ENCODE data around the gene GPA33.

The GPA33 gene

DNA sequence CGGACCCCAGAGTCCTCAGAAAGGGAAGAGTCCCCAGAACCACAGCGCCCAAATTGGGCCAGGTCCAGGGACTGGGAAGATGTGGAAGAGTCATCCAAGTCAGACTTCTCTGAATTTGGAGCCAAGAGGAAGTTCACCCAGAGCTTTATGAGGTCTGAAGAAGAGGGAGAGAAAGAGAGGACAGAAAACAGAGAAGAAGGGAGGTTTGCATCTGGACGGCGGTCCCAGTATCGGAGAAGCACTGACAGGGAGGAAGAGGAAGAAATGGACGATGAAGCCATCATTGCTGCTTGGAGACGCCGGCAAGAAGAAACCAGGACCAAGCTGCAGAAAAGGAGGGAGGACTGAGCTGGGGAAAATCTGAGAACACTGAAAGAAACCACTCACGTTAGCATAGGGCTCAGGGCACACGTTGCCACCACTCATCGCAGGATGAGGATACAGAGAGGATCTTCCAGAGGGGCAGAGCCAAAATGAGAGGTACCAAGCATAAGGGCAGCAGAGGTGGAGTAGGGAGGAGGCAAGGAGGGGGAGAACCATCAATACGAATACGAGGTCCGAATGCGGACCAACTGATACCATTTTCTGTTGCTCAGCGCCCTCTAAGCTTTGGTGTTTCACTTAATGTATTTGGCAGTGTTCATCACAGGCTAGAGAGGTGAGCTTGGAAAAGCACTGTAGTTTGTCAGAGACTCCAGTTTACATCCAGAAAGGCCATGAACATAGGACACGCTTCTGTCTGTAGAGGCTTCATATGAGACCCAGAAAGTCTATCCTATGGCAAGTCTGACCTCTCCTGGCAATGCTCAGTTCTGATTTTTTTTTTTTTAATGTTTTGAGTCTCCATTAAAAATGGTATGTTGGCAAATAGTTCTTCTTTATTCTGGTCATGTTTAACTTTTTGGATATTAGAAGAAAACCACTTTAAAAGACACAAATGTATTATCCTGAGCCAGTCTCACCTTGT lies 38.4 kb upstream of the GPA33 start:
- Histone ChIP-seq H3K27me3 (ENCODE audit: insufficient read depth, low read length) (no peaks in the 10 kb centered on the region), H3K9me2 (ENCODE audit: low read depth, low read length) (no peaks in the 10 kb centered on the region), H3K9ac (ENCODE audit: low read length) (no peak overlapping the region), H3F3A (ENCODE audit: insufficient read depth, low read length) (no peaks in the 10 kb centered on the region), H3K36me3 (ENCODE audit: insufficient read depth, low read length) (no peaks in the 10 kb centered on the region), H3K9me3 (ENCODE audit: low read length) (no peaks in the 10 kb centered on the region), H2AFZ (ENCODE audit: low read length) (no peak overlapping the region), H3K4me2 (ENCODE audit: low read length) (no peak overlapping the region), H3K4me3 (ENCODE audit: low read depth, low read length, poor library complexity, severe bottlenecking) (no peak overlapping the region), H4K20me1 (ENCODE audit: insufficient read depth, low read length) (no peaks in the 10 kb centered on the region), H3K4me1 (ENCODE audit: insufficient read depth, low read length, severe bottlenecking) (no peaks in the 10 kb centered on the region), H3K27ac (ENCODE audit: low read depth, low read length, poor library complexity, severe bottlenecking) (no peak overlapping the region), H3K79me2 (ENCODE audit: insufficient read depth, low read length) (no peaks in the 10 kb centered on the region)
- TF ChIP-seq, protein P1, sequence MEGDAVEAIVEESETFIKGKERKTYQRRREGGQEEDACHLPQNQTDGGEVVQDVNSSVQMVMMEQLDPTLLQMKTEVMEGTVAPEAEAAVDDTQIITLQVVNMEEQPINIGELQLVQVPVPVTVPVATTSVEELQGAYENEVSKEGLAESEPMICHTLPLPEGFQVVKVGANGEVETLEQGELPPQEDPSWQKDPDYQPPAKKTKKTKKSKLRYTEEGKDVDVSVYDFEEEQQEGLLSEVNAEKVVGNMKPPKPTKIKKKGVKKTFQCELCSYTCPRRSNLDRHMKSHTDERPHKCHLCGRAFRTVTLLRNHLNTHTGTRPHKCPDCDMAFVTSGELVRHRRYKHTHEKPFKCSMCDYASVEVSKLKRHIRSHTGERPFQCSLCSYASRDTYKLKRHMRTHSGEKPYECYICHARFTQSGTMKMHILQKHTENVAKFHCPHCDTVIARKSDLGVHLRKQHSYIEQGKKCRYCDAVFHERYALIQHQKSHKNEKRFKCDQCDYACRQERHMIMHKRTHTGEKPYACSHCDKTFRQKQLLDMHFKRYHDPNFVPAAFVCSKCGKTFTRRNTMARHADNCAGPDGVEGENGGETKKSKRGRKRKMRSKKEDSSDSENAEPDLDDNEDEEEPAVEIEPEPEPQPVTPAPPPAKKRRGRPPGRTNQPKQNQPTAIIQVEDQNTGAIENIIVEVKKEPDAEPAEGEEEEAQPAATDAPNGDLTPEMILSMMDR (IDR thresholded peaks at IDR 0.05; ENCODE audit: low read length): 0 out of 2 replicates have a peak, but pooled peaks have one; percentile 18
- TF ChIP-seq EZH2 (IDR thresholded peaks at IDR 0.05; ENCODE audit: borderline replicate concordance, low read length): no peak

DNA sequence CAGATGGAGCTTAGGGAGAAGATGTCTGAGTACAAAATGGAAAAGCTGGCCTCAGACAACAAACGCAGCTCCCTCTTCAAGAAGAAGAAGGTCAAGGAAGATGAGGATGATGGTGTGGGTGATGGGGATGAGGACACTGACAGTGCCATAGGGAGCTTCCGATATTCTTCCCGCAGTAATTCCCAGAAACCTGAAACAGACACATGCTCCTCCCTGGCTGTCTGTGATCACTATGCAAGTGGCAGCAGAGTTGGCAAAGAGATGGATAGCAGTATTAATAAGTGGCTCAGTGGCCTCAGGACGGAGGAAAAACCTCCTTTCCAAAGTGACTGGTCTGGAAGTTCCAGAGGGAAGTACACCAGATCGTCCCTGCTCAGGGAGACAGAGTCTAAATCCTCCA lies 37.5 kb upstream of the GPA33 start:
- H3K4me3 ChIP-seq (ENCODE audit: low read depth, low read length, poor library complexity, severe bottlenecking): no peak overlapping the region
- no peaks in the 10 kb centered on the region for H3K79me2 ChIP-seq (ENCODE audit: insufficient read depth, low read length)
- H3K9me2 ChIP-seq (ENCODE audit: low read depth, low read length): no peaks in the 10 kb centered on the region
- no peak for TF ChIP-seq EZH2 (IDR thresholded peaks at IDR 0.05; ENCODE audit: borderline replicate concordance, low read length)
- TF ChIP-seq, protein P1 (IDR thresholded peaks at IDR 0.05; ENCODE audit: low read length): no peak
- H3K9me3 ChIP-seq (ENCODE audit: low read length): no peaks in the 10 kb centered on the region
- H4K20me1 ChIP-seq (ENCODE audit: insufficient read depth, low read length): no peaks in the 10 kb centered on the region
- H3K4me1 ChIP-seq (ENCODE audit: insufficient read depth, low read length, severe bottlenecking): no peaks in the 10 kb centered on the region
- H3K9ac ChIP-seq (ENCODE audit: low read length): no peak overlapping the region
- no peak overlapping the region for H2AFZ ChIP-seq (ENCODE audit: low read length)
- H3F3A ChIP-seq (ENCODE audit: insufficient read depth, low read length): no peaks in the 10 kb centered on the region
- H3K36me3 ChIP-seq (ENCODE audit: insufficient read depth, low read length): no peaks in the 10 kb centered on the region
- no peaks in the 10 kb centered on the region for H3K27me3 ChIP-seq (ENCODE audit: insufficient read depth, low read length)
- no peak overlapping the region for H3K4me2 ChIP-seq (ENCODE audit: low read length)
- no peak overlapping the region for H3K27ac ChIP-seq (ENCODE audit: low read depth, low read length, poor library complexity, severe bottlenecking)

DNA sequence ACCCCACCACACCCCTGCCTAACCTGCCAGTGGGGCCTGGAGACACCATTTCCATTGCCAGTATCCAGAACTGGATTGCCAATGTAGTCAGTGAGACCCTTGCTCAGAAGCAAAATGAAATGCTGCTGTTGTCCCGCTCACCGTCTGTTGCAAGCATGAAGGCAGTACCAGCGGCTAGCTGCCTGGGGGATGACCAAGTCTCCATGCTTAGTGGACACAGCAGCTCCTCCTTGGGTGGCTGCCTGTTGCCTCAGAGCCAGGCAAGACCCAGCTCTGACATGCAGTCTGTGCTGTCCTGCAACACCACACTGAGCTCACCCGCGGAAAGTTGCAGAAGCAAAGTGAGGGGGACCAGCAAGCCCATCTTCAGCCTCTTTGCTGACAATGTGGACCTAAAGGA lies 37.1 kb upstream of the GPA33 start:
- Histone ChIP-seq H3F3A (ENCODE audit: insufficient read depth, low read length) (no peaks in the 10 kb centered on the region), H3K4me3 (ENCODE audit: low read depth, low read length, poor library complexity, severe bottlenecking) (no peak overlapping the region), H3K27ac (ENCODE audit: low read depth, low read length, poor library complexity, severe bottlenecking) (no peak overlapping the region), H3K36me3 (ENCODE audit: insufficient read depth, low read length) (no peaks in the 10 kb centered on the region), H4K20me1 (ENCODE audit: insufficient read depth, low read length) (no peaks in the 10 kb centered on the region), H3K4me2 (ENCODE audit: low read length) (no peak overlapping the region), H2AFZ (ENCODE audit: low read length) (no peak overlapping the region), H3K27me3 (ENCODE audit: insufficient read depth, low read length) (no peaks in the 10 kb centered on the region), H3K4me1 (ENCODE audit: insufficient read depth, low read length, severe bottlenecking) (no peaks in the 10 kb centered on the region), H3K79me2 (ENCODE audit: insufficient read depth, low read length) (no peaks in the 10 kb centered on the region), H3K9ac (ENCODE audit: low read length) (no peak overlapping the region), H3K9me3 (ENCODE audit: low read length) (no peaks in the 10 kb centered on the region), H3K9me2 (ENCODE audit: low read depth, low read length) (no peaks in the 10 kb centered on the region)
- TF ChIP-seq, protein P1 (IDR thresholded peaks at IDR 0.05; ENCODE audit: low read length): no peak
- TF ChIP-seq EZH2 (IDR thresholded peaks at IDR 0.05; ENCODE audit: borderline replicate concordance, low read length): no peak
